NCI-H2029 treated with DMSO at 0.1 percent for 48 hours (cell line): ENCODE data around the gene PMEPA1.

Experiments
- DNase-seq: peaks from one replicate; lab custom pipeline; 2025; lab: John Stamatoyannopoulos, UW

Gene PMEPA1

DNA sequence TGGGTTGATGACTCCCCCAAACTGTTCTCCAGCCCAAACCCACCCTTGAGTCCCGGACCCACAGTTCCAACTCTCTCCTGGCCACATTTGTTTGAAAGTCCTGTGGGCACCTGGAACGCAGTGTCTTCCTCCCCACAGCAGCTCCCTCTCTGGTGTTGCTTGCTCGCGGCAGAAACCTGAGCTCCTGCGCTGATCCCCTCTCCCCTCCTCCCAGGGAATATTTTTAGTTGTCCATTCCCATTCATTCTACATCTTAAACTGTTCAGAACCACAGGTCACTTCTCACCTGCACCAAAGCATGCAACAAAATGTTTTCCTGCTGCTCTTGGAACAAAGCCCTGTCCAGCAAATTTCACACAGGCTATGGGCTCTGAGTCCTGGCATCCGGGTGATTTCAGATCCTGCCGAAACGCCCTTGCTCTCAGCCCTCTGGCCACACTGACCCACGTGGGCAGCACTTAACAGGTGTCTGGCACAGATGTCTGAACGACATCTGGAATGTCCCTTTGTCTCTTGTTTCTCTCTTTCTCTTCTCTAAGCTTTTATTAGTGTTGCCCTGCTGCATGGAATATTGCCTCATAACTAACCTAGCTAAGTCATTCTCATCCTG, 27.0 kb upstream of the PMEPA1 start:
- no peak for DNase-seq

DNA sequence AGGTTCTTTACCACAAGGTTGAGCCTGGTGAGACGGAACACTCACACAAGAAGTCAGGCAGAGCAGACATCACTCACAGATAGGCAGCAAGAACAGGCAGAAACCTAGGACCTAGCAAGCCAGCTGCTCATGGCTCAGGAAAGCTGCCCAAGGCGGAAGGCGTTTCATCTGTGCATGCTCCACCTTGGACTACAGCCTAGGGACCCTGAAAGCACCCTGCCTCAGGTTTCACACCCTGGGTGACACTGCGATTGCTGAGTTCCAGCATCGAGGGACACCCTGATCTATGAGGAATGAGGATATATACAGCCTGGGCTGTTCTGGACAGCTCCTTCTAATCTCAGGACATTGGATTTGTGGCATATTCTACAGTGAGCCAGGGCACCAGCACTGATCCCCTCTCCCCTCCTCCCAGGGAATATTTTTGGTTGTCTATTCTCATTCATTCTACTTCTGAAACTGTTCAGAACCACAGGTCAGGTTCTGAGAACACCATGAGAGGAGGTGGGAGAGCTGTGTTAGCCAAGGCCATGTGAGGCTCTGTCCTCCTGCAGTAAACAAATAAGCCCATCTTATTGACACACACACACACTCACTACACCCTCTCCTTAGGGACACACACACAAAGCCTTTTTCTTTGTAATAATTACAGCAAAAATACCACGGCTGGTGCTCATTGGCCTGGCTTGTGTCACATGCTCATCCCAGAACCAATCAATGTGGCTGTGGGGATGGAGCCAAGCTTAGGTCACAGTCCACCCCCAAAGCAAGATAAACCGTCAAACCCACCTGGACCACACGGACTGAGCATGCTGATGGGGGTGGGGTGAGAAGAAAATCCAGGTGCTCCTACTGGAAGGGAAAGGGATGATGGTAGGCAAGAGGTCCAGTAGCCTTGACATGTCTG, 26.3 kb upstream of the PMEPA1 start:
- no peak for DNase-seq

DNA sequence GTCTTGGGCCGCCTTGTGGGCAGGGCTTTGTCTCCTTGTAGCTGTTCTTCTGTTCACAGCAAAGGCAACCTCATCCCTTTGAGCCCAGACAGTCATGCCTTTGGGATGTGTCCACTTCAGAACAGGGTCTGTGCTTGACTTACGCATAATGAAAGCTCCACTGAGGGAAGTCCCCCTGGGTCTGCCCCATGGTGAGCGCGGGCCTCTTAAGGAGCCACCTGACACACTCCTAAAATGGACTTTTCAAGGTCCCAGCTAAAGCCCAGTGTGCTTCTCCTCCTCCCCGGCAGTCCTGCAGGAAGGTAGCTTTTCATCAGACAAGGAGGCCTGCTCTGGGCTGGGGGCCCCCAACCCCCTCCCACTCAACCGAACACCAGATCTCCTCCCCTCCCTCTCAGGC, 24.9 kb upstream of the PMEPA1 start:
- DNase-seq: no peak

DNA sequence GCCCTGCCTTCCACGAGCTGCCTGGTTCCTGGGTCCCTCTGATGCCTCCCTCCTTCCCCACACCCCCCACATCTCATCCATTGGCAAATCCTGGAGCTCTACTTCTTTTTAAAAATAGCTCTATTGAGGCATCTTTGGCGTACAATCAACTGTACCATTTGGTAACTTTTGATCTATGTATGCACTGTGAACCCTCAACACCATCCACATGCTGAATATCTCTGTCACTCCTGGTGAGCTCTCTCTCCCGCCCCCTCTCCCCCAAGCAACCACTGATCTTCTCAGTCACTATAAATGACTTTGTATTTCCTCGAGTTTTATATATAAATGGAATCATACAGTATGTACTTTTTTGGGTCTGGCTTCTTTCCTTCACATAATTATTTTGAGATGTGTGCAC, 22.4 kb upstream of the PMEPA1 start:
- no peak for DNase-seq

DNA sequence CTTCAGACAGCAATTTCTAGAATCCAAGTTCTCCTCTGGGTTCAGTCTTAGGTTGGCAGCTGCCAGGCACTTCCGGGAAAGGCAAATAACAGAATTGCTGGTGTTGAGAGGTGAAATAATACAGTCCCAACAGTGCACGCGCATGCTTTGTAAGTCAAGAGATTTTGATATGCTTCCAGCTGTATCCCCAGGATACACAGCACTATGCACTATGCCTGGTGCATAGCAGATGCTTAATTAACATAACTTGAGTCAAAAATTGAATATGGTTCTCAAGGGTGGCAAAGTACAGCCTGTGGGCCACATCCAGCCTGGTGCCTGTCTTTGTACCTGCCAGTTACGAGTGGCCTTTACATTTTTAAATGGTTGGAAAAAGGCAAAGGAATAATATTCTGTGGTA, 18.9 kb upstream of the PMEPA1 start:
- no peak for DNase-seq

DNA sequence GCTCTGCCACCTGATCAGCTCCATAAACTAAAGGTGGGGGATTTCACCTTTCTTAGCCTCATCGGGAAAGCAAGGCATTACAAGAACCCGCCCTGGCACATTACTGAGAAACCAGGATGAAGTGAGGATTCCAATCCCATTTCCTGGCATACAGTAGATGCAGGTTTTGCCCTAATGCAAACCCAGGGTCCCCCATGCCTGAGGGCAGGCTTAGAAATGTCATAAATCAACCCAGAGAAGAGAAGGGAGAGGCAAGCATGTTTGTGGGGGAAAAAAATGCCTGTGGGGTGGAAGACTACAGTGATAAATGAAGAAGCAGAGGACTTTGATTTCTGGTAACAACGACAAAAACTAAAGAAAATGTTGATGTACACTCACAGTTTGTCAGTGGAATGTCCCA, 18.0 kb upstream of the PMEPA1 start:
- no peak for DNase-seq

DNA sequence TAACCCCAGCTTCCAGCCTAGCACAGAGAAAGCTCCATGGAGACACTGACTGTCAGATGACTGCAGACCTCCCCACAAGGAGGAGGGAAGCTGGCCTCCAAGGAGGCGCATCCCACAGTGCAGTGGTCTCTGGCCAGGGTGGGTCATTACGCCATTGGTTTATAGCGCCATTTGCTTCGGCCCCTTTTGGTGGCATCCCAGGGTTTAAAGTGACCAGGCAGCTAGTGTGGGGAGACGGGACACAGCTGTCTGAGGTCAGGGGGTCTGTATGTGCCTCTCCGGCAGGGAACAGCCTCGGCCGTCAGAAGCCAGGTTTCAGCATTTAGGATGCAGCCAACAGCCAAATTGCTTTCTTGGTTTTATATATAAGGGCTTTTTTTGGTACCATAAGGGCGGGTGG, 15.8 kb upstream of the PMEPA1 start:
- no peak for DNase-seq

DNA sequence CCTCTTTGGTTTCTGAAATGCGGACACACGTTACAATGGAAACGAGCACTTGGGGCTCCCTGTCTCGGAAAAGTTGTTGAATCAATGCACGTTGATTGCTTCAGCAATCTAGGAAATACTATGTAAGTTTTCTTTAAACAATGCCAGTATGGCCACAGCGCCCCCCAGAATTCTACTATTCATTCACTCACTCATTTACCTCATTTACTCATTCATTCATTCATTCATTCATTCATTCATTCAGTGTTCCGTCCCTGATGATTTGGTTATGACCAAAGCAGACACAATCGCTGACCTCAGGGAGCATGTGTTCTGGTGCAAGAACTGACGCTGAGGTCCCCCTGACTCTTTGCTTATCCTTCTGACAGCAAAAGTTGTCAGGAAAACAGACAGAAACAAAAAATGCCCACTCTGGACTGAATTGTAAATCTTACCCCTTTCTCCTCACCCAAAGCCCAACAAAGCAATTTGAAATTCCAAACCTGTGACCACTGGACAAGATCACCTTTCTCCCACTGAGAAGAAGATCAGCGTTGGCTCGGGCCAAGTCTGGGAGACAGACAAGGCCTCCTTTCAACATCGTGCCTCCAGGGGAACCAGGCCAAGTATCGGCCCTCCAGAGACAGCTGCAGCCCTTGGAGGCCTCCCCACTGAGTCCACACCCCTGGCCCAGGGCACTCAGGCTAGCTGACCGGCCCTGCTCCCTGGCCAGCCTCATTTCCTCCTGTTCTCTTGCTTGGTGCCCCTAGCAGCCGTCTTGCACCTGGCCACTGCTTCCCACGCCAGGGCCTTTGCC, 15.0 kb upstream of the PMEPA1 start:
- DNase-seq: no peak

DNA sequence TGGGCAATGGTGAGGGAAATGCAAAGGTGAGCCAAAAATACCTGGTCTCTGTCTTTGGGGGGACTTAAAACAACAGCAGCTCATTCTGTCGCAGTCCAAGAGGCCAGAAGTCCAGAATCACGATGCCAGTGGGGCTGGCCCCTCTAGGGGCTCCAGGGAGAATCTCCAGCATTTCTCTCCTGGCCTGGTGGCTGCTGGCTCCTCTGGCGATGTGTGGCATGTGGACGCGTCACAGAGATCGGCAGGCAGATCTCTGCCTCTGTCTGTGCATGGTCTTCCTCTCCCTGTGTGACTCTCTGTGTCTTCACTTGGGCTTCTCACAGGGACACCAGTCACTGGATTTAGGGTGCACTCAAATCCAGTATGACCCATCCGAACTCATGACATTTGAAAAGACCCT, 14.0 kb upstream of the PMEPA1 start:
- DNase-seq: no peak

DNA sequence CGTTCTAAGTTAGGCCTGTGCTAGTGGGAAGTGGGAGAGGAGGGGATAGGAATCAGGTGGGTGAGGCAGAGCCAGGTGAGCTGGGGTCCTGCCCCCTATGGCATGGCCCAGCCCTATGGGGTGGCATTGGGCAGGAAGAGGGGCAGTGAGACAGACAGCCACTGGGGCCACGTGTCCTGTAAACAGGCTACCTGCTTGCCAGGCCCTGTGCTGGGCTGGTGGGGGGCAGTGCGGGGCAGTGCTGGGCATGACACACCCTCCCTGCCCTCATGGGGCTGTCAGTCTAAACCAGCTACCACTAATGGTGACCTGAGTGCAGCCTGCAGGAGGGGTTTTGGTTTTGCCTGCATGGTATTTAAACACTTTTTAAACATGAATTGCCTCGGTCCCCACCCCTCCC, 10.1 kb upstream of the PMEPA1 start:
- no peak for DNase-seq

DNA sequence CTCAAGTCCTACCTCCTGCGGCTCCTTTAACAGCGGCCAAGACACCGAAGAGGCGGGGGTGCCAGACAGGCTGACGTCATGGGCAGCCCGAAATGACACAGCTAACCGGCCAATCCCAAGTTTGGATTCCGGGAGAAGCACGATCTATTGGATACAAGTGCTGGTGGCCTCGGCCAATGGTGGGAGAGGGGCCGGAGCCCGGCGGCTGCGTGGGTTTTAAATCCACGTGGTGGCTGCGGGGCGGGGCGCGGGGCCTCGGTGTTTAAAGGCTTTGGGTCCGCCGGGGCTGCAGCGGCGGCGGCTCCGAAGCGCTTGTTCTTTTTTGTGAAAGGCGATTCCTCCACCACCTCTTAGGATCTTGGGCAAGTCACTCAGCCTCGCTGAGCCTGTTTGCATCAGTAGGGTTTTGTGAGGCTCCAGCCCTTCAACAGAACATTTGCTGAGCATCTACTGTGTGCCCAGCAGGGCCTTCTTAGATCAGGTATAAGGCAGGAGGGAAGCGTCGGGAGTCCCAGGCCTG, 8.7 kb upstream of the PMEPA1 start:
- peak; percentile 77 for DNase-seq

DNA sequence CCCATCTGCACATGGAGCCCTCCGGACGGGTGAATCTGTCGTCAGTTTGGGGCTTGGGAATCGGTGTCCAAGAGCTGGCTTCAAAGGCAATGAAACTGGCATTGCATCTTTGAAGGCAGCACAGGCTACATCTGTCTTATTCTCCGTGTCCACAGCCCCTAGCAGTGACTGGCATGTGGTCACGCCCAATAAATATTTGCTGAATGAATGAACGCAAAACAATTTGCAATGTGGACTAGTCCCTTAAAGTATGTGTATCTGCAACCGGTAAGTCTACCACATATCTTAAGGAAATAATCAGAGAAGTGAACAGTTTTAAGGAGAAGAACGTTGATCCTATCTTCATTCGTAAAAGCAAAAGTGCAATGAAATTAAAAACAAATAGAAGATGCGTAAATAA, 8.0 kb upstream of the PMEPA1 start:
- DNase-seq: no peak

DNA sequence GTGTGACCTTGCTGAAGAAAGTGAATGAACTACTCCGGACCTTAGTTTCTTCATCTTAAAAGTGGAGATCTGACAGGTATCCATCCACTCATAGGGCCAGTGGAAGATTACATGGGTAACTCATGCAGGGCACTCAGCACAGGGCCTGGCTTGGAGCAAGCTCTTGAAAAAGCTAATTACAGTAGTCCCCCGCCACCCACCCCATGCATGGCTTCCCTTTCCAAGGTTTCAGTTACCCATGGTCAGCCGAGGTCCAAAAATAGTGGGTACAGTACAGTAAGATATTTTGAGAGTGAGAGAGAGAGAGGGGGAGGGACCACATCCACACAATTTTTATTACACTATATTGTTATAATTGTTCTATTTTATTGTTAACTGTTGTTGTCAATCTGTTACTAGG, 7.1 kb upstream of the PMEPA1 start:
- no peak for DNase-seq

DNA sequence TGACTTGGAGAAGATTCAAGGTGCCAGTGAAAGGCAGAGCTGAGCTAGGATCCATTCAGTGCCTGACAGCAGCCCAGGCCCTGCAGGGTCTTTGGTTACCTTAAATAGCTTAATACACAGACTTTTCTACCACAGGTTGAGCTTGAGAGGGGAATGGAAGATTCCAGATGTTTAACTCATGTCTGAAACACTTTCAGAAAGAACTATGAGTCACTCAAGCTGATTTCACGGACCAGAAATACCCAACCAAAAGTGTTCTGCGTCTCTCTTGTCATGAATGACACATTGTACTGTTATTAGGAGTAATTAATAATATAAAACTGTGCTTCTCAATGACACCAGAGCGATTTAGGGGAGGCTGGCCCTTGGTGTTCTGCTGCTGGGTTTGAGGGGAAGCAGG, 6.4 kb upstream of the PMEPA1 start:
- no peak for DNase-seq

DNA sequence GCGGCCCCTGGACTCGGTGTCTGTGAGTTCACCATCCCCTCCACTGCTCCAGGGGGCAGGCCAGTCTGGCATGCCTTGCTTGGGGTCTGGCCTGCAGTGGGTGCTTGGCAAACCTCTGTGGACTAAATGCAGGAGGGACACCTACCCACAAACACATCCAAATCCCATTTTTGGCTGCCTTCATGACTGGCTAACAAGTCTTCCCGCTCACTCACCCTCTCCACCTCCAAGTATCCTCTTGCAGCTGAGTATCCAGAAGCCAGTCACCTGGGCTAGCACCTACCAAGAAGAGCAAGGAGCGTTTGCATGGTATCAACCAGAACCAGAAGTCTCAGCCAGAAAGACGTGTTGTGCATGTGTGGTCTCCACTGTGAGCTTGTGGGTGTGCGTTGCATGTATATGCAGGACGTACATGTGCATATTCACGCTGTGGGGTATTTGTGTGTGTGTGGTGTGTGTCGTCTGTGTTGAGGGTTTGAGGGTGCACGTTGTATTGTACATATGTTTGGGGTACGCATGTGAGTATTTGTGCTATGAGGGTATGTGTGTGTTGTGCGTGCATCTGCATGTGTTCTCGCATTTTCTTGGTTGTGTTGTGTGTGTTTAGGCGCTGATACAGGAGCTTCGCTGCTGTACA, 5.6 kb upstream of the PMEPA1 start:
- DNase-seq: no peak

DNA sequence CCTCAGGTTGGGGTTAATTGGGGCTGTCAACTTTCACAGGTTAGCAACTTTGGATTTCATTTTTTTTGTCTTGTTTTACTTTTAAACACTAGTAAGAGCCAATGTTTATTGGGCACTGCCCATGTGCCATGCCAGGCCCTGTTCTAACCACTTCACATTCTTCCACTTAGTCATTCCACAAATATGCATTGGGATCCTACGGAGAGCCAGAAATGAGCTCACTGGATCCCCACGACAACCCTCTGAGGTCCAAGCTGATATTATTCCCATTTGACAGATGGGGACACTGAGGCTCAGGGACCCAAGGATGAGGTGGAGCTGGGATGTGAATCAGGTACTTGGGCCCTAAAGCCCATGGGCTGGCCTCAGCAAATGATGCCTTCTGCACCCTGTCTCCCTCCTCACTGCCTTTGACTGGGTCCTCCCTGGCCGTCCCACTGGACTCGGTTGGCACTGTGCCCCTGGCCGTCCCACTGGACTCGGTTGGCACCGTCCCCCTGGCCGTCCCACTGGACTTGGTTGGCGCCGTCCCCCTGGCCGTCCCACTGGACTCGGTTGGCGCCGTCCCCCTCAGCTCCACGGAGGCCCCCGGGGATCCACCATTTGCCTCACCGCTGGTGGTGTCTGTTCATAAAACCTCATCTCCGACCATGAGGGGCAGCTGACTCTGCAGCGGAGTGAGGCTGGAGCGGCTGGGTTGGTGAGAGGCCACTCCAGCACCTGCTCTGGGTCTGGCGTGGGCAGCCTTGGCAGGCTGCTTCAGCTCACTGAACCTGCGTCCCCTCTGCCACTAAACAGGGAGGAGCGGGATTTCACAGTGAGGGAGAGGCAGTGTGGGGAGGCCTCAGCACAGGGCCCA, 4.8 kb upstream of the PMEPA1 start:
- no peak for DNase-seq

DNA sequence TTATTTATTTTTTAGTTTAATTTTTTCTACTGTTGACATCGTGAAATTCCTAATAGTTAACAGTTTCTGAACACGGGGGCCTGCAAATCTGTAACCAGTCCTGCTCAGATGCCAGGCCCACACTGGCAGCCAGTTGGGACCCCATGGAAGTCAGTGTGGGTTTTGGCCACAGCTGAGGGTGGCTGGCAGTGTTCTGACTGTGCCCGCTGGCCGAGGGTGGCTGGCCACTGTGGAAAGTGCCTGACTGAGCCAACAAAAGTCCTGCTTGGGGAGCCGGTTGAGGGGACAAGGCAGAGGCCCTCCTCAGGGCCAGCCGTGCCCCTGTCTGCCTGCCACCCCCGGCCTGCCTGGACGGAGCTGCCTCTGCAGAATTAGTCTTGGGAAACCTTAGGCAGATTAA, 4.1 kb upstream of the PMEPA1 start:
- DNase-seq: no peak

DNA sequence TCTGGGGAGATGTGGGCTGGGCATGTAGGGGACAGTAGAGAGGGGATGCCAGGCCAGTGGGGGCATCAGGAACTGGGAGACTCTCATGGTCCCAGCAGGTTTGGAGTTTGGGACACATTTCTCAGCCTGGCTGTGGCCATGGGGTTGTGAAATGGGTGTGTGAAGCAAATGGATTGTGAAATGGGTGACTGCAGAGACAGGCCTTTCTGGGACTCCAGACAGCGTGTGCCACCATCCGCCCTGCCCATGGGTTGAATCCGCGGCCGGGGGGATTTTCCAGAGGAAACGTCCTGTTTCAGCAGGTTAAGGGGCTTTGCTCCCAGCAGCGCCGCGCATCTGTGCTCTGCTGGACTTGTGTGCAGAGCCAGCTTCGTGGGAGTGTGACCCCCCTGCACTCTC, 3.7 kb upstream of the PMEPA1 start:
- DNase-seq: no peak

DNA sequence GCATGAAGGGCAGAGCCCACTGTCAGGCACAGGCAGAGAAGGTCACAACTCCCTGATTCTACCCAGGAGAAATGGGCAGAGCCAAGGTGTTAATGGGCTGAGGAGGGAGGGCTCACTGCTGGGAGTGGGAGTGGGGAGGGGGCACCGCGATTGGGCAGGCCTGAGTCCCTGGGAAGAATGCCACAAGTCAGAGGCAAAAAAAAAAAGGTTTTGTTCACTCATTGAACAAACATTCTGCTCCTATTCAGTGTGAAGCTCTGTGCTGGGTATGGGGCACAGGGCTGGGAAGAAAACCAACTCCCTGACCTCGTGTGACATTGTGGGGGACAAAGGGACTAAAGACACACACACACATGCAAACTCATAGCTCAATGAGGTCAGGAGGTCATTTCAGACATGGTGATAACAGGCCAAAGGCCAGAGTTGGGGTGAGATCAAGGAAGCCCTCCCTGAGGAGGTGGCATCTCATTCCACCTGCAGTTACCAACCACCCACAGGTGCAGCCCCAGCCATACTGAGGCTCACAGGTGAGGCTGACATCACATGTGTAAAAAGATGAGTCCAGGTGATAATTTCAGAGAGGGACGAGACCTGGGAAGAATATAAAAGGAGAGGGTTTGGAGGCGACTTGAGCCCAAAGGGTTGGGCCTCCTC, 3.2 kb upstream of the PMEPA1 start:
- DNase-seq: no peak

DNA sequence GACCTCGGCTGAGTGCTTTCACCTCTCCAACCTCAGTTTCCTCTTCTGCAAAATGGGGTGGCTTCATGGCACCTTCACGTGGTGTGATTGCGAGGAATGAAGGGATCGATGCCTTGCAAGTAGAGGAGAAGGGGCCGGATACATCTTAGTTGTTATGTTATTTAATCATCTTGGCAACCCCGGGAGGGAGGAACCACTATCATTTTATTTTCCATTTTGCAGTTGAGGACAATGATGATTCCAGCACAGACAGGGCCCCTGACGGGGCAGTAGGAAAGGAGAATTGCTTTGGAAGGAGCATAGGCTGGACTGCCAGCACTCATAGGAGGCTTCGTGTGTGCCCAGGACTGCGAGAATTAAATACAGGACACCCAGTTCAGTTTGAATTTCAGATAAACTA, 2.5 kb upstream of the PMEPA1 start:
- no peak for DNase-seq

DNA sequence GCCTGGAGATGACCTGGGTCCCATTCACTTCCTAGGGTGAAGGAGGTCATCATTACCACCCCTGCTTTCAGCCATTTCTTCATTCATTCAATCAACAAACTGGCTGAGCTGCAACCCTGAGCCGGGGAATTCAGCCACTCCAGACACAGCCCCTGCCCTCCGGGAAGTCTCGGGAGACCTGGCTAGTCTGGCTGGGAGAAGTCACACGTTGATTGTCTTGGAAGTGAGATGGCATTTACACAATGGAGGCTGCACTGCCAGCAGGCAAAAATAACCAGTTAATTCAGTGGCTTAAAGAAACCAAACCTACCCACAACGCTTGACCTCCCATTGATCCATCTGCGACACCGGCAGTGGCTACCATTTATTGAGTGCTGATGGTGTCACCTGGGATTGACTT, 2.0 kb upstream of the PMEPA1 start:
- DNase-seq: no peak
